Prostate gland (tissue), 2 donors: Measurements from ENCODE around the gene NOC4L. TPM values are rescaled to one million over a fixed set of nuclear protein-coding genes. Genes with fewer than 3 reads are reported as not detected.
"Not testable (repeated sequence)": the region's sequence is repeated elsewhere in the genome, so short reads cannot be mapped to it uniquely, and the experiment has no call there.

Experiments
- DNase-seq: peaks from one replicate; pipeline ENCODE4 v3.0.0-alpha.2; 2019; ENCODE audit warnings: low spot score
- H3K27ac ChIP-seq, 2 donors: fragments of 200-600 bp; sonication (generic); 2 replicates each; pipeline ENCODE4 v1.5.1; 2017 to 2019
- H3K27me3 ChIP-seq: fragments of 200-600 bp; sonication (generic); replicated peaks from 2 replicates; pipeline ENCODE4 v1.5.1; 2019; ENCODE audit not compliant: insufficient read depth
- H3K36me3 ChIP-seq, 2 donors: fragments of 200-600 bp; sonication (generic); 1 replicate in 1 of 2; 2 replicates in 1 of 2; pipeline versions ENCODE4 v1.5.1 to v1.8.1; 2017 to 2019
- H3K4me1 ChIP-seq: fragments of 200-600 bp; sonication (generic); replicated peaks from 2 replicates; pipeline ENCODE4 v1.5.1; 2019
- H3K4me3 ChIP-seq, 2 donors: fragments of 200-600 bp; sonication (generic); 2 replicates each; pipeline ENCODE4 v1.5.1; 2017 to 2019
- H3K9me3 ChIP-seq: fragments of 200-600 bp; sonication (generic); 2 replicates; pipeline ENCODE4 v1.5.1; 2017
- POLR2A ChIP-seq: fragments of 450-650 bp; IDR thresholded peaks from one replicate; pipeline ENCODE4 v1.6.1; 2016; ENCODE audit warnings: antibody characterized with exemption, mild to moderate bottlenecking
- POLR2AphosphoS5 ChIP-seq: sonication (generic); formaldehyde crosslinking; IDR thresholded peaks from one replicate; pipeline ENCODE4 v1.6.1; 2017; ENCODE audit warnings: antibody characterized with exemption
- WGBS: methylation state at CpG from one replicate; pipeline ENCODE4 v1.1.5; 2018; 5-methylcytosine and 5-hydroxymethylcytosine counted together
- intact Hi-C: fragments of 100-400 bp; cut with DNase I; formaldehyde crosslinking; loops from one replicate; pipeline ENCODE4 v1.14.2; 2022
- total RNA-seq, 2 donors: library from RNA; depleted of rRNA; stranded (reverse); fragments of >200 nt; gene quantifications; one replicate each; pipeline ENCODE4 v1.1.0, GENCODE V29; 2016
- TF ChIP-seq, protein P1 (sequence below), 4 experiments: fragments of 200-600 bp in 2 of 4; fragments of 450-650 bp in 2 of 4; sonication (generic) in 2 of 4; IDR thresholded peaks; 1 replicate in 3 of 4; 2 replicates in 1 of 4; pipeline ENCODE4 v1.5.1; 2016 to 2019; ENCODE audit warnings: antibody characterized with exemption in 4 of 4, mild to moderate bottlenecking in 2 of 4, moderate library complexity in 2 of 4

NOC4L gene
- total RNA-seq, 2 donors from 2014 or later = 12.4 to 32.5 TPM

DNA sequence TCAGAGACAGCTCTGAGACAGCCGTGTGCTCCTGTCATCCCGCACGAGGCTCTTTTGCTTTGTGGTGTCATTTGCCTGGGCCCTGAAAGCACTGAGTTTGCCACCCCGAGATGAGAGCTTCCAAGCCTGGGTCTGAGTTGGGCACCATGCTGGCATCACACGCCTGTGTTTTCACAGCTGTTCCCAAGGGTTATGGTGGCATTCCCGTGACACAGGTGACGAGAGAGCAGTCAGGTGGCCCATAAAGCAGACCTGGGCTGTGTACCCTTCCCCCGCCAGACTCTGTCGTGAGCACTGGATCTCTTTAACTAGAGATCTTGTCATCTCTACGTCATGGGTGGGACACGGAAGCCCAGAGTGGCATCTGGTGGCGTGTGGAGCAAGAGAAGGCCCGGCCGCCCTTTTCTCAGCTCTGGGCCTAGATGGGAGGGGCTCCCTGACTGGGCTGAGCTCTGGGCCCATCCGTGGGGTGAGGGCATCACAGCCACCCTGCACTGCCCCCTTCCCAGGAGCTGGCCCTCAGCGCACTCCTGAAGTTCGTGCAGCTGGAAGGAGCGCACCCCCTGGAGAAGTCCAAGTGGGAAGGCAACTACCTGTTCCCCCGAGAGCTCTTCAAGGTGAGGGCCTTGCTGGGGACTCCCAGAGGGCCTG lies 2.6 kb downstream of the NOC4L start:
- intact Hi-C loops = no loop called here
- Histone ChIP-seq H3K4me1 (peaks cover 14% of the 10 kb centered on the region), H3K27me3 (no peaks in the 10 kb centered on the region), H3K27ac (no peak overlapping the region), H3K36me3 (no peaks in the 10 kb centered on the region), H3K4me3 (no peak overlapping the region), H3K9me3 (no peaks in the 10 kb centered on the region)
- DNase-seq = no peak
- TF ChIP-seq POLR2A = no peak
- TF ChIP-seq POLR2AphosphoS5 = no peak
- TF ChIP-seq, protein P1, sequence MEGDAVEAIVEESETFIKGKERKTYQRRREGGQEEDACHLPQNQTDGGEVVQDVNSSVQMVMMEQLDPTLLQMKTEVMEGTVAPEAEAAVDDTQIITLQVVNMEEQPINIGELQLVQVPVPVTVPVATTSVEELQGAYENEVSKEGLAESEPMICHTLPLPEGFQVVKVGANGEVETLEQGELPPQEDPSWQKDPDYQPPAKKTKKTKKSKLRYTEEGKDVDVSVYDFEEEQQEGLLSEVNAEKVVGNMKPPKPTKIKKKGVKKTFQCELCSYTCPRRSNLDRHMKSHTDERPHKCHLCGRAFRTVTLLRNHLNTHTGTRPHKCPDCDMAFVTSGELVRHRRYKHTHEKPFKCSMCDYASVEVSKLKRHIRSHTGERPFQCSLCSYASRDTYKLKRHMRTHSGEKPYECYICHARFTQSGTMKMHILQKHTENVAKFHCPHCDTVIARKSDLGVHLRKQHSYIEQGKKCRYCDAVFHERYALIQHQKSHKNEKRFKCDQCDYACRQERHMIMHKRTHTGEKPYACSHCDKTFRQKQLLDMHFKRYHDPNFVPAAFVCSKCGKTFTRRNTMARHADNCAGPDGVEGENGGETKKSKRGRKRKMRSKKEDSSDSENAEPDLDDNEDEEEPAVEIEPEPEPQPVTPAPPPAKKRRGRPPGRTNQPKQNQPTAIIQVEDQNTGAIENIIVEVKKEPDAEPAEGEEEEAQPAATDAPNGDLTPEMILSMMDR (IDR thresholded peaks at IDR 0.05) = no peak
- WGBS = 91% methylated on average over 19 of the region's 19 CpGs

DNA sequence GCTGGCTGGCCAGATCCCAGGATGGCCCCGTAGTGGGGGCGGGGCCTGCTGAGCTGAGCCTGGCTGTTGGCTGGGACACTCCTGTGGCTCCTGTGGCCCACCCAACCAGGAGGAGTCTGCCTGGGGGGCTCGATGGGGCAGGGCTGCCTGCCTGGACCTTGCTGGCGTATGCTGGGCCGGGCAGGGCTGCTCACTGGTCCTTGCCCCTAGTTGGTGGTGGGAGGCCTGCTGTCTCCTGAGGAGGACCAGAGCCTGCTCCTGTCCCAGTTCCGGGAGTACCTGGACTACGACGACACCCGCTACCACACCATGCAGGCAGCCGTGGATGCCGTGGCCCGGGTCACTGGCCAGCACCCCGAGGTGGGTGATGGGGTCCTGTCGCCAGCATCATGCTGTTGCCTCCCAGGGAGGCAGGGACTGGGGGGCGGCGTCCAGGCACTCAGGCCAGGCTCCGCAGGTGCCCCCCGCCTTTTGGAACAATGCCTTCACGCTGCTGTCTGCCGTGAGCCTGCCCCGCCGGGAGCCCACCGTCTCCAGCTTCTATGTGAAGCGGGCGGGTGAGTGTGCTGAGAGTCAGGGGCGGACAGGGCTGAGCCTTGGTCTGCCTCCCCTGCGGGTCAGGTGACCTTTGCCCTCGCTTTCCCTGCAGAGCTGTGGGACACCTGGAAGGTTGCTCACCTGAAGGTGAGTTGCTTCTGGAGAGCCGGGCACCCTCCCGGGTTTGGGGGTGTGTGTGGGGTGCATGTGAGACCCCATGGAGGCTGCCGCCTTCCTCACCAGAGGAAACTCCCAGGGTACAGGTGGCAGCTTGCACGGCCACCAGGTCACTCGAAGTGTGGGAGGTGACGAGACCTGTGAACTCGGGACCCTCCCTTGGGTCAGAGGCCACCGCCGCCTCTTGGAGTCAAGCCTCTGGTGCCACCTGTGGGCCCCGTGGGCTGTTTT lies 3.4 kb downstream of the NOC4L start:
- TF ChIP-seq, protein P1 (IDR thresholded peaks at IDR 0.05) = no peak
- TF ChIP-seq POLR2AphosphoS5 = no peak
- no peak for TF ChIP-seq POLR2A
- intact Hi-C loops = no loop called here
- H3K4me3 ChIP-seq = no peak overlapping the region
- no peak for DNase-seq
- no peaks in the 10 kb centered on the region for H3K27me3 ChIP-seq
- peaks cover 14% of the 10 kb centered on the region for H3K4me1 ChIP-seq
- WGBS = 91% methylated on average over 29 of the region's 38 CpGs
- no peak overlapping the region for H3K27ac ChIP-seq
- H3K9me3 ChIP-seq = no peaks in the 10 kb centered on the region
- no peaks in the 10 kb centered on the region for H3K36me3 ChIP-seq

DNA sequence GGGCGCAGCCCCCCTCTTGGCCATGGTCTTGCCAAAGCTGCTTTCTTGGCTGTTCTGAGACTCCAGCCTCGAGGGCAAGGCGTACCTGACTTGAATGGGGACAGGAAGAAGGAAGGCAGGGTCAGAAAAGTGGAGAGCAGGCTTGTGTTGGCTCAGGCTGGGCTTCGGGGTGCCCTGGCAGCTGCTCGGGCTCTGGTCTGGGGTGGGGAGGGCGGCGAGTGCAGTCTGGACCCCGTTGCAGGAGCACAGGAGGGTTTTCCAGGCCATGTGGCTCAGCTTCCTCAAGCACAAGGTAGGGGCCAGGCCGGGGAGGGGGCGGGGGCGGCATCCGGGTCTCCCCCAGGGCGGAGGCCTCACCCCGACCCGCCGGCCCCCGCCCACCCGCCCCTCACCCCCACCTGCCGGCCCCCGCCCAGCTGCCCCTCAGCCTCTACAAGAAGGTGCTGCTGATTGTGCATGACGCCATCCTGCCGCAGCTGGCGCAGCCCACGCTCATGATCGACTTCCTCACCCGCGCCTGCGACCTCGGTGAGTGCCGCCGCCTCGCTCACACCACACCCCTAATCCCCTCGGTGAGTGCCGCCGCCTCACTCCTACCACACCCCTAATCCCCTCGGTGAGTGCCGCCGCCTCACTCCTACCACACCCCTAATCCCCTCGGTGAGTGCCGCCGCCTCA lies 4.2 kb downstream of the NOC4L start:
- H3K4me1 ChIP-seq = peaks cover 7% of the 10 kb centered on the region
- no peaks in the 10 kb centered on the region for H3K9me3 ChIP-seq
- TF ChIP-seq POLR2A (no peak), POLR2AphosphoS5 (no peak)
- TF ChIP-seq, protein P1 (IDR thresholded peaks at IDR 0.05) = no peak
- intact Hi-C loops = no loop called here
- no peak for DNase-seq
- 94% methylated on average over 39 of the region's 41 CpGs for WGBS
- no peaks in the 10 kb centered on the region for H3K36me3 ChIP-seq
- H3K27me3 ChIP-seq = no peaks in the 10 kb centered on the region
- no peak overlapping the region for H3K4me3 ChIP-seq
- no peak overlapping the region for H3K27ac ChIP-seq

DNA sequence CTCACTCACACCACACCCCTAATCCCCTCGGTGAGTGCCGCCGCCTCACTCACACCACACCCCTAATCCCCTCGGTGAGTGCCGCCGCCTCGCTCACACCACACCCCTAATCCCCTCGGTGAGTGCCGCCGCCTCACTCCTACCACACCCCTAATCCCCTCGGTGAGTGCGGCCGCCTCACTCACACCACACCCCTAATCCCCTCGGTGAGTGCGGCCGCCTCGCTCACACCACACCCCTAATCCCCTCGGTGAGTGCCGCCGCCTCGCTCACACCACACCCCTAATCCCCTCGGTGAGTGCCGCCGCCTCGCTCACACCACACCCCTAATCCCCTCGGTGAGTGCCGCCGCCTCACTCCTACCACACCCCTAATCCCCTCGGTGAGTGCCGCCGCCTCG lies 5.3 kb downstream of the NOC4L start:
- H3K27me3 ChIP-seq, H3K4me1 ChIP-seq, H3K27ac ChIP-seq, DNase-seq, H3K9me3 ChIP-seq, H3K4me3 ChIP-seq, intact Hi-C loops, H3K36me3 ChIP-seq: not testable (repeated sequence)
- no CpG with 5 or more reads among the region's 32 CpGs for WGBS

DNA sequence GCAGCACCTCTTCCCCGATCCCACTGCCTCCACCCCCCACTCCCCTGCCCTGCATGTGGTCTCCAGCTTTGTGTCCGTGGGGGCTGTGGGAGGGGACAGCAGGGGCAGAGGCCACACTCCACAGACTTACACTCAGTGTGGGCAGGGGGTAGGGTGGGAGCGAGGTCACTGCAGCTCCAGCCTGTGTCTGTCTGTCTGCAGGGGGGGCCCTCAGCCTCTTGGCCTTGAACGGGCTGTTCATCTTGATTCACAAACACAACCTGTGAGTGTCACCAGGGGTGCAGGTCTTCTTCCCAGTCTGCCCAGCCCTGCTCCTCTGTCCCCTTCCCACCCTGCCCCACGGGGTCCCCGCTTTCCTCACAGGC lies 6.5 kb downstream of the NOC4L start:
- TF ChIP-seq POLR2A = no peak
- Histone ChIP-seq H3K4me3 (no peak overlapping the region), H3K4me1 (no peaks in the 10 kb centered on the region), H3K36me3 (no peaks in the 10 kb centered on the region), H3K27me3 (no peaks in the 10 kb centered on the region), H3K27ac (no peak overlapping the region), H3K9me3 (no peaks in the 10 kb centered on the region)
- intact Hi-C loops = loop anchor here (10.0 kb wide), 4 partner anchors 224 to 464 kb away; partner anchors contain the start of genes LRCOL1 and P2RX2
- no peak for DNase-seq
- 92% methylated on average over 5 of the region's 6 CpGs for WGBS
